ENCODE measurements around the gene OR2V2.
A peak's percentile ranks its signal among the peaks of the same experiment; 100 is the strongest.
"Not testable (repeated sequence)": the region's sequence is repeated elsewhere in the genome, so short reads cannot be mapped to it uniquely, and the experiment has no call there.

OR2V2 gene

GRCh38 chr5:181169459-181170236, 22.3 kb downstream of the OR2V2 start:
- DNase-seq (ENCODE audit: low spot score): not testable (repeated sequence)

- DNase-seq (ENCODE audit: low spot score): no peak
These were observed 22.9 kb downstream of the OR2V2 start for GRCh38 chr5:181170237-181170825.

DNA sequence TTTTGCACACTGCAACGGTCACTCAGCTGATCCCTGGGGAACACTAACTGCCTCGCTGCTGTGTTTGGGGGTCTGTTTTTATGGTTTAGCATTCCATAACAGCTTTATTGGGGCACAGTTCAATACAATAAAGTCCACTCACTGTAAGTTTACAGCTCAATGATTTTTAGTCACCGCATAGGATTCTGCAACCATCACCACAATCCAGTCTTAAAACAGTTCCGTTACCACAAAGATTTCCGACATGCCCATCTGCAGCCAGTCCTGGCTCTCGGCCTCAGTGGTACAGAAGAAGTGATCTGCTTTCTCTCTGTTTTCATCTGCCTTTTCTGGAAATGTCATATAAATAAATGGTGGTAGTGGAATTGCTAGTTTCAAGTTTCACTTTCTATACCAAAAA, 23.6 kb downstream of the OR2V2 start:
- no peak for DNase-seq (ENCODE audit: low spot score)

DNA sequence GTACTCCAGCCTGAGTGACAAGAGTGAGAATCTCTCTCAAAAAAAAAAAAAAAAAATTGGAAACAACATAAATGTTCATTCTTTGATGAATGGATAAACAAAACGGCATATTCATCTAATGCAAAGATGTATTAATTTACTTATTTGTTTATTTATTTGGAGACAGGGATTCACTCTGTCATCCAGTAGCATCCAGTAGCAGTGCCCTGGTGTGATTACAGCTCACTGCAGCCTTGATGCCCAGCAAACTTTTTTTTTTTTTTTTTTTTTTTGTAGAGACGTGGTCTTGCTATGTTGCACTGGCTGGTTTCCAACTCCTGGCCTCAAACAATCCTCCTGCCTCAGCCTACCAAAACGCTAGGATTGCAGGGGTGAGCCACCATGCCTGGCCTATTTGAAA, 24.4 kb downstream of the OR2V2 start:
- no peak for DNase-seq (ENCODE audit: low spot score)

DNA sequence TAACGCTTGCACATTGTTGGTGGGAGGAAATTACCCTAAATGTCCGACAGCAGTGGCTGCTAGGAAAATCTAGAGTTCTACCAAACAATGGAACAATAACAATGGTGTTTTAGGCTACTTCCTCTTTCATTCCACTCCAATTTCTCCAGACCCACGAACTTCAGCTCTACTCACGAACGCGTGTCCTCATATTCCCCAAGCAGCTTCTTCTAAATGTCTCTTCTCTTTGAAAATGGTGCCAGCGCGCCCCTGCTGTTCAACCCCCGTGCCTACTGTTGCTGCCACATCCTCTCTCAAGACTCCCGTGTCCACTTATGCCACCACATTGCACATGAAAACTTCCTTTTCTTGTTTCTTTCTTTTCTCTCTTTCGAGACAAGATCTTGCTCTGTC, 25.6 kb downstream of the OR2V2 start:
- DNase-seq (ENCODE audit: low spot score): no peak

- DNase-seq (ENCODE audit: low spot score): peak; percentile 66
These were observed 26.3 kb downstream of the OR2V2 start for GRCh38 chr5:181173420-181174342.

- DNase-seq (ENCODE audit: low spot score): no peak
These were observed 29.0 kb downstream of the OR2V2 start for GRCh38 chr5:181176254-181176952.

DNA sequence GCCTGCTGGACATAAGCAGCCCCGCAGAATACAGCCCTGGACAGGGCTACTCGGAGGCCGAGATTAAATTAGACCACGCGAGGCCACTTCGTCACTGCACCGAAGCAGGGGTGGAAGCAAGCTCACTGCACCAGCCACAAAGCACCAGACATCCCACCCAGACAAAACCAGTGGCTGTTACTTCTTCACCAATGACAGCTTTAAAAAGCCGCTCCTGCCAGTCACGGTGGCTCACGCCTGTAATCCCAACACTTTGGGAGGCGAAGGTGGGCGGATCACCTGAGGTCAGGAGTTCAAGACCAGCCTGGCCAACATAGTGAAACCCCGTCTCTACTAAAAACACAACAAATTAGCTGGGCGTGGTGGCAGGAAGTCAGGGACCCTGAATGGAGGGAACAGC, 30.2 kb downstream of the OR2V2 start:
- DNase-seq (ENCODE audit: low spot score): not testable (repeated sequence)

DNA sequence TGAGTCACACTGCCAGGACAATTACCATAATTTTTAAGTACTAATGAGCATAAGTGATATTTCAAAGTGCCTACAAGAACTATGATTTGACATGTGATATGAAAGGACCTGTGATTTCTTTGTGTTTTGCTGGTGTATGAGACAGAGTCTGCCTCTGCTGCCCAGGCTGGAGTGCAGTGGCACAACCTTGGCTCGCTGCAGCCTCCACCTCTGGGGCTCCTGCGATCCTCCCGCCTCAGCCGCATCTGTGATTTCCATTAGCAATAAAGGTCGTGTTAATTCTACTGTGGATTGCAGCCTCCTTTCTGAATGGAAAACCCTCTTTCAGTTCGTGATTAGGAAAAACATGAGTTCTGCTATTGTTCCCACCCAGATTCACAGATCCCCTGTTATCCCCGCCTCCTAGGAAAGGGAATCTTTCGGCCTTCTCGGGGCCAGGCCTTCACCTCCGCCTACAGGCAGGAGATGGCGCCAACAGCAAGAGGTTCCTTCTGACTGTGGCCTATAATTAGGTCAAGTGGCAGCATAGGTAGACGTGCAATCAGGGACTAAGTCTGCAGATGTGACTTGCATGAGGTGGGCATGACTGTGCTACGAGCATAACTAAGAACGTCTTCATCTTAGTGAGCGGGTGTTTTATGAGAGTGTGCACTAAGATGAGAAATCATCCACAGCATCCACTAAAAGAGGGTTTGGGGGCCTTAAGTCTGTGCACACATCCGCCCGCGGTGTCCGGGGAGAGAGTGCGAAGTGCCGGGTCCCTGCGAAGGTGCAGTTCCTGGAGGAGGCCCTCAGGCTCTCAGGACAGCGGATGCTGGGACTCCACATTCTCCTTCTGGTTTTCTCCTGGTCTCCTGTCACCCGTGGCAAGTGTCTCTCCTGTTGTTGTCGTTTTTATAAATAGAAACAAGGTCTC, 34.5 kb downstream of the OR2V2 start:
- peak; percentile 89 for DNase-seq (ENCODE audit: low spot score)

GRCh38 chr5:181182651-181183050, 35.3 kb downstream of the OR2V2 start:
- DNase-seq (ENCODE audit: low spot score): no peak

GRCh38 chr5:181184845-181185216, 37.4 kb downstream of the OR2V2 start:
- DNase-seq (ENCODE audit: low spot score): peak; percentile 53

- no peak for DNase-seq (ENCODE audit: low spot score)
These were observed 38.2 kb downstream of the OR2V2 start for GRCh38 chr5:181185560-181185959.

- DNase-seq (ENCODE audit: low spot score): no peak
These were observed 38.6 kb downstream of the OR2V2 start for GRCh38 chr5:181186022-181186421.

DNA sequence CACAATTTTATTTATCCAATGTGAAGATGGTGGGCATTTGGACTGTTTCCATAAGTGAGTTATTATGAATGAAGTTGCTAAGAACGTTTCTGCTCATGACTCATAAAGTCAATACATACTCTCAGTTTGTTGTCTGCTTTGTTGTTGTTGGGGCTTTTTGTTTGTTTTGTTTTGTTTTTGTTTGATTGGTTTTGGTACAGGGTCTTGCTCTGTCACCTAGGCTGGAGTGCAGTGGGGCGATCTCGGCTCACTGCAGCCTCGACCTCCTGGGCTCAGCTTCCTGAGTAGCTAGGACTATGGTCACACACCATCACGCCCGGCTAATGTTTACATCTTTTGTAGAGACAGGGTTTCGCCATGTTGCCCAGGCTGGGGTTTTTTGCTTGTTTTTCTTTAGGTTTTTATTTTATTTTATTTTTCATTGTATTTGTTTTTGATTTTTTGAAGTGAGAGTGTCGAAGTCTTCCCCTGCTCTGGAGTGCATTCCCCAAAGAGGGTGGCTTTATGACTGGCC, 39.7 kb downstream of the OR2V2 start:
- peak; percentile 61 for DNase-seq (ENCODE audit: low spot score)

GRCh38 chr5:181187500-181188213, 40.3 kb downstream of the OR2V2 start:
- peak; percentile 91 for DNase-seq (ENCODE audit: low spot score)

DNA sequence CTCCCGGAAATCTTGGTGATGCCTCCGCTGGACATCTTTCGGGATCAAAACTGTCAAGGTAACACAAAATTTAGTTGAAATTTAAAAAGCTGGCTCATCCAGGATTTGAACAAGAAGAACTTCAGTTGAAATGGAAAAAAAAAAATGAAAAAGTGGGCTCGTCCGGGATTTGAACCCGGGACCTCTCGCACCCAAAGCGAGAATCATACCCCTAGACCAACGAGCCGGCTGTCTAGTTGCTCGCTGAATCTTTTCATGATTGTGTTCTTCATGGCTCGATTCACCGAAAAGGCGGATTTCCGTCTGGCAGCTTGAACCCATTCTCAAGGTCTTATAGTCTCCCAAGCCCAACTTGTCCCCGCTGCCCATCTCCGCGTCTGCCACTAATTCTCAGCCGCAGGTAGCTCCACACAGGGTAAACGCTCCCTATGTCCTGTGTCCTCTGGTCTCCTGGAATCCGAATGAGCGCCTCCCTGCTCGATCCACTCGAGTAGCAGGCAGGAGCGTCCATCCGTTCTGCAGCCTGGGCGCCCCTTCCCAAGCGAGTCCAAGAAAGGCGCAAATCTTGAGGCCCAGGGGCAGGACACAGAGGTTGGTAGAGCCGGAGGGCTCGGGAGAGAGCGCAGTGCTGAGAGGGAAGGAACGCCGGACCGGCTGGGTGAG, 41.4 kb downstream of the OR2V2 start:
- peak; percentile 87 for DNase-seq (ENCODE audit: low spot score)

- peak; percentile 88 for DNase-seq (ENCODE audit: low spot score)
These were observed 42.1 kb downstream of the OR2V2 start for GRCh38 chr5:181189363-181189961.

GRCh38 chr5:181189962-181190710, 42.8 kb downstream of the OR2V2 start:
- peak; percentile 34 for DNase-seq (ENCODE audit: low spot score)
